Measurements from ENCODE around the gene CDH15.

CDH15 gene

GRCh38 chr16:89136931-89137330 lies 34.6 kb upstream of the CDH15 start:
- TF ChIP-seq CTCF (IDR thresholded peaks at IDR 0.05; ENCODE audit: low read depth, low read length, missing control alignments), result no peak
- no peak overlapping the region for H3K4me3 ChIP-seq (ENCODE audit: low read depth, low read length)
- DNase-seq (ENCODE audit: low read depth), result no peak

- DNase-seq (ENCODE audit: low read depth), result no peak
- H3K4me3 ChIP-seq (ENCODE audit: low read depth, low read length), result no peak overlapping the region
- TF ChIP-seq CTCF (IDR thresholded peaks at IDR 0.05; ENCODE audit: low read depth, low read length, missing control alignments), result no peak
Observed at GRCh38 chr16:89137666-89138512, 33.7 kb upstream of the CDH15 start.

GRCh38 chr16:89138513-89138795 lies 33.1 kb upstream of the CDH15 start:
- DNase-seq (ENCODE audit: low read depth), result no peak
- no peak for TF ChIP-seq CTCF (IDR thresholded peaks at IDR 0.05; ENCODE audit: low read depth, low read length, missing control alignments)
- no peak overlapping the region for H3K4me3 ChIP-seq (ENCODE audit: low read depth, low read length)

- TF ChIP-seq CTCF (IDR thresholded peaks at IDR 0.05; ENCODE audit: low read depth, low read length, missing control alignments), result no peak
- DNase-seq (ENCODE audit: low read depth), result no peak
- no peak overlapping the region for H3K4me3 ChIP-seq (ENCODE audit: low read depth, low read length)
Observed at GRCh38 chr16:89138843-89139520, 32.6 kb upstream of the CDH15 start.

- no peak for DNase-seq (ENCODE audit: low read depth)
- no peak overlapping the region for H3K4me3 ChIP-seq (ENCODE audit: low read depth, low read length)
- TF ChIP-seq CTCF (IDR thresholded peaks at IDR 0.05; ENCODE audit: low read depth, low read length, missing control alignments), result no peak
Observed at GRCh38 chr16:89139907-89140361, 31.6 kb upstream of the CDH15 start.

GRCh38 chr16:89140401-89140800 lies 31.1 kb upstream of the CDH15 start:
- no peak for DNase-seq (ENCODE audit: low read depth)
- TF ChIP-seq CTCF (IDR thresholded peaks at IDR 0.05; ENCODE audit: low read depth, low read length, missing control alignments), result no peak
- H3K4me3 ChIP-seq (ENCODE audit: low read depth, low read length), result no peak overlapping the region
